K562 (cell line): ENCODE data around the gene MFSD8. TPM values are rescaled to one million over a fixed set of nuclear protein-coding genes. Genes with fewer than 3 reads are reported as not detected.

Experiments
- CBFA2T3 ChIP-seq: fragments of 450-650 bp; IDR thresholded peaks from 2 replicates; pipeline ENCODE4 v1.6.1; 2017
- GTF2B ChIP-seq: IDR thresholded peaks from 2 replicates; pipeline ENCODE4 v1.6.1; 2011; ENCODE audit not compliant: insufficient read length; ENCODE audit errors: extremely low read depth
- HEY1 ChIP-seq: fragments of 250-450 bp; sonication (Bioruptor Pico); IDR thresholded peaks from 2 replicates; pipeline ENCODE4 v1.5.0; 2020; ENCODE audit warnings: mild to moderate bottlenecking, moderate library complexity, borderline replicate concordance
- HIVEP1 ChIP-seq: fragments of 250-450 bp; sonication (Bioruptor Pico); IDR thresholded peaks from 2 replicates; pipeline ENCODE4 v1.4.0; 2020; ENCODE audit warnings: mild to moderate bottlenecking
- HMBOX1 ChIP-seq: sonication (generic); IDR thresholded peaks from 2 replicates; pipeline ENCODE4 v1.6.1; 2016
- KDM2B ChIP-seq: fragments of 250-450 bp; sonication (Bioruptor Pico); IDR thresholded peaks from 2 replicates; pipeline ENCODE4 v1.8.0; 2021; ENCODE audit warnings: mild to moderate bottlenecking, moderate library complexity
- KLF10 ChIP-seq: fragments of 250-450 bp; sonication (Bioruptor Pico); IDR thresholded peaks from 2 replicates; pipeline ENCODE4 v1.6.1; 2021; ENCODE audit warnings: matching md5 sums
- MAX ChIP-seq: sonication (generic); formaldehyde crosslinking; IDR thresholded peaks from 2 replicates; pipeline ENCODE4 v1.9.0; 2022; ENCODE audit warnings: mild to moderate bottlenecking, missing genetic modification reagents
- MECOM ChIP-seq: fragments of 250-450 bp; sonication (Bioruptor Pico); IDR thresholded peaks from 2 replicates; pipeline ENCODE4 v1.8.0; 2022; ENCODE audit warnings: inconsistent platforms
- MEIS2 ChIP-seq: fragments of 450-650 bp; IDR thresholded peaks from 2 replicates; pipeline ENCODE4 v1.6.1; 2014; ENCODE audit warnings: mild to moderate bottlenecking; ENCODE audit not compliant: partially characterized antibody
- MGA ChIP-seq: fragments of 450-650 bp; IDR thresholded peaks from 2 replicates; pipeline ENCODE4 v1.6.1; 2016; ENCODE audit warnings: mild to moderate bottlenecking, moderate library complexity
- NCOR1 ChIP-seq: fragments of 450-650 bp; IDR thresholded peaks from 2 replicates; pipeline ENCODE4 v1.6.1; 2016; ENCODE audit warnings: mild to moderate bottlenecking, moderate library complexity
- PKNOX1 ChIP-seq: fragments of 450-650 bp; IDR thresholded peaks from 2 replicates; pipeline ENCODE4 v1.6.1; 2016
- TFAM ChIP-seq: fragments of 250-450 bp; sonication (Bioruptor Pico); conservative IDR thresholded peaks from 2 replicates; pipeline ENCODE4 v1.5.0; 2021; ENCODE audit warnings: mild to moderate bottlenecking, moderate library complexity
- ZFPM2 ChIP-seq: fragments of 250-450 bp; sonication (Bioruptor Pico); IDR thresholded peaks from 2 replicates; pipeline ENCODE4 v1.5.1; 2022; ENCODE audit warnings: mild to moderate bottlenecking
- ZNF507 ChIP-seq: conservative IDR thresholded peaks from 2 replicates; pipeline ENCODE4 v1.6.1; 2017; ENCODE audit warnings: missing genetic modification characterization, missing compliant biosample characterization
- ZSCAN29 ChIP-seq: fragments of 450-650 bp; IDR thresholded peaks from 2 replicates; pipeline ENCODE4 v1.6.1; 2017
- polyA plus RNA-seq, 8 experiments: library from polyadenylated mRNA; depleted of rRNA in 4 of 8; stranded (reverse) in 5 of 8; unstranded in 3 of 8; fragments of >200 nt; fragmentation: Nextera tagmentation in 2 of 8; fragmentation: Illumina TruSeq in 1 of 8; extraction: Ambion mirVana in 2 of 8; extraction: Trizol in 1 of 8; gene quantifications; 2 replicates each; pipeline versions ENCODE4 v1.2.1 to v1.2.3, GENCODE V29; 2011 to 2014; ENCODE audit warnings: inconsistent platforms in 1 of 8, missing spikeins in 1 of 8
- total RNA-seq, 7 experiments: library from RNA; depleted of rRNA in 6 of 7; stranded (reverse); fragments of >200 nt in 6 of 7; fragmentation: Illumina TruSeq in 2 of 7; extraction: Trizol in 2 of 7; gene quantifications; 2 replicates each; pipeline versions ENCODE4 v1.2.1 to v1.2.3, GENCODE V29; 2011 to 2021; ENCODE audit warnings: low replicate concordance in 1 of 7

The MFSD8 gene
- total and polyA plus RNA-seq, 9 of the 15 experiments (the other 6 are each of a cell fraction or from before 2014, with no cell fraction given) = 7.0 to 27.2 (median 18.7) TPM

GRCh38 chr4:127965803-127966175 lies 816 bp upstream of the MFSD8 start (continued):
- TF ChIP-seq NCOR1 (no peak), GTF2B (no peak), TFAM (CRISPR knock-in tag) (no peak), ZFPM2 (CRISPR knock-in tag) (no peak), MGA (no peak), KDM2B (CRISPR knock-in tag) (no peak), MEIS2 (peak; percentile 78), KLF10 (CRISPR knock-in tag) (no peak), ZSCAN29 (no peak), HIVEP1 (0 out of 2 replicates have a peak, but pooled peaks have one; percentile 22), PKNOX1 (peak; percentile 83), MAX (CRISPR knock-in tag) (no peak), MECOM (CRISPR knock-in tag) (0 out of 2 replicates have a peak, but pooled peaks have one; percentile 7), HMBOX1 (no peak), CBFA2T3 (no peak), ZNF507 (tag) (no peak), HEY1 (CRISPR knock-in tag) (no peak)
